Naive thymus-derived CD4-positive, alpha-beta T cell (primary cell): ENCODE measurements around the gene PACRG. TPM values are rescaled to one million over a fixed set of nuclear protein-coding genes. Genes with fewer than 3 reads are reported as not detected.

ENCODE experiments used
- ATAC-seq: fragments of 150-1000 bp; cut with Tn5 transposase; 2 replicates; pipeline ENCODE4 v1.10.0; 2021; ENCODE audit warnings: mild to moderate bottlenecking, moderate library complexity
- CTCF ChIA-PET: fragments of 350-600 bp; sonication (Branson Sonifier 250); formaldehyde crosslinking; loops from one replicate; lab custom pipeline; 2021; ENCODE audit warnings: antibody characterized with exemption; lab: Charles Lee
- POLR2A ChIA-PET: fragments of 350-600 bp; sonication (Branson Sonifier 250); formaldehyde crosslinking; loops from one replicate; lab custom pipeline; 2021; ENCODE audit warnings: antibody characterized with exemption, inconsistent platforms; lab: Charles Lee
- DNase-seq, 9 donors: peaks; one replicate each; pipeline versions ENCODE4 v3.0.0 to v3.0.0-alpha.2; 2020 to 2022; ENCODE audit warnings: mixed read lengths in 1 of 9
- H3K27ac ChIP-seq: one replicate; pipeline ENCODE4 v1.7.0; 2013; ENCODE audit warnings: mild to moderate bottlenecking, low read depth, low read length, moderate library complexity
- H3K27me3 ChIP-seq, 2 donors: one replicate each; pipeline ENCODE4 v1.7.0; 2013; ENCODE audit warnings: low read length in 2 of 2, mild to moderate bottlenecking in 2 of 2, moderate library complexity in 2 of 2; ENCODE audit not compliant: control insufficient read depth in 2 of 2, insufficient read depth in 2 of 2
- H3K36me3 ChIP-seq, 3 experiments: 1 replicate in 2 of 3; 2 replicates in 1 of 3; pipeline ENCODE4 v1.7.0; 2013; ENCODE audit warnings: low read length in 3 of 3, mild to moderate bottlenecking in 3 of 3, moderate library complexity in 1 of 3; ENCODE audit not compliant: insufficient read depth in 3 of 3, control insufficient read depth in 2 of 3
- H3K4me1 ChIP-seq, 2 donors: one replicate each; pipeline ENCODE4 v1.7.0; 2013; ENCODE audit warnings: low read length in 2 of 2, mild to moderate bottlenecking in 2 of 2, moderate library complexity in 1 of 2; ENCODE audit not compliant: control insufficient read depth in 2 of 2, insufficient read depth in 2 of 2
- H3K4me3 ChIP-seq: 2 replicates; pipeline ENCODE4 v1.7.0; 2013; ENCODE audit warnings: mild to moderate bottlenecking, low read length
- H3K9me3 ChIP-seq, 3 experiments: 1 replicate in 2 of 3; 2 replicates in 1 of 3; pipeline ENCODE4 v1.7.0; 2013; ENCODE audit warnings: low read length in 3 of 3; ENCODE audit not compliant: control insufficient read depth in 2 of 3
- H3K27ac Mint-ChIP-seq, 9 donors: one replicate each; pipeline ENCODE4 v1.8.0; 2020 to 2022; ENCODE audit warnings: mixed read lengths in 9 of 9, mild to moderate bottlenecking in 8 of 9, moderate library complexity in 5 of 9, inconsistent platforms in 2 of 9
- H3K27me3 Mint-ChIP-seq, 5 donors: one replicate each; pipeline ENCODE4 v1.8.0; 2021 to 2022; ENCODE audit warnings: mixed read lengths in 5 of 5, mild to moderate bottlenecking in 1 of 5
- H3K36me3 Mint-ChIP-seq, 5 donors: one replicate each; pipeline ENCODE4 v1.8.0; 2020 to 2022; ENCODE audit warnings: mixed read lengths in 5 of 5, mild to moderate bottlenecking in 3 of 5, inconsistent platforms in 1 of 5
- H3K4me1 Mint-ChIP-seq, 7 donors: one replicate each; pipeline ENCODE4 v1.8.0; 2020 to 2022; ENCODE audit warnings: mixed read lengths in 7 of 7, mild to moderate bottlenecking in 3 of 7, inconsistent platforms in 1 of 7
- H3K4me3 Mint-ChIP-seq, 10 donors: one replicate each; pipeline ENCODE4 v1.8.0; 2020 to 2022; ENCODE audit warnings: mild to moderate bottlenecking in 10 of 10, mixed read lengths in 10 of 10, moderate library complexity in 6 of 10, inconsistent platforms in 2 of 10
- H3K9me3 Mint-ChIP-seq, 11 donors: one replicate each; pipeline ENCODE4 v1.8.0; 2020 to 2022; ENCODE audit warnings: mixed read lengths in 11 of 11, mild to moderate bottlenecking in 4 of 11, inconsistent platforms in 1 of 11, moderate library complexity in 1 of 11
- intact Hi-C, 2 donors: fragments of 100-400 bp; cut with micrococcal nuclease; formaldehyde crosslinking; loops; one replicate each; pipeline ENCODE4 v1.15.1; 2023
- polyA plus RNA-seq, 2 donors: library from polyadenylated mRNA; unstranded; fragments of 300-500 nt; fragmentation: Illumina TruSeq; gene quantifications; one replicate each; pipeline ENCODE4 v1.2.3, GENCODE V29; 2021
- total RNA-seq, 6 experiments: library from RNA in 5 of 6; stranded (reverse) in 5 of 6; gene quantifications; 1 replicate in 5 of 6; 2 replicates in 1 of 6; pipeline ENCODE4 v1.2.3 and lab custom pipeline; 2021 to 2026

The PACRG gene
- total and polyA plus RNA-seq, 7 experiments from 2014 or later = 0.89 to 2.2 (median 1.5) TPM; not detected in 1

DNA sequence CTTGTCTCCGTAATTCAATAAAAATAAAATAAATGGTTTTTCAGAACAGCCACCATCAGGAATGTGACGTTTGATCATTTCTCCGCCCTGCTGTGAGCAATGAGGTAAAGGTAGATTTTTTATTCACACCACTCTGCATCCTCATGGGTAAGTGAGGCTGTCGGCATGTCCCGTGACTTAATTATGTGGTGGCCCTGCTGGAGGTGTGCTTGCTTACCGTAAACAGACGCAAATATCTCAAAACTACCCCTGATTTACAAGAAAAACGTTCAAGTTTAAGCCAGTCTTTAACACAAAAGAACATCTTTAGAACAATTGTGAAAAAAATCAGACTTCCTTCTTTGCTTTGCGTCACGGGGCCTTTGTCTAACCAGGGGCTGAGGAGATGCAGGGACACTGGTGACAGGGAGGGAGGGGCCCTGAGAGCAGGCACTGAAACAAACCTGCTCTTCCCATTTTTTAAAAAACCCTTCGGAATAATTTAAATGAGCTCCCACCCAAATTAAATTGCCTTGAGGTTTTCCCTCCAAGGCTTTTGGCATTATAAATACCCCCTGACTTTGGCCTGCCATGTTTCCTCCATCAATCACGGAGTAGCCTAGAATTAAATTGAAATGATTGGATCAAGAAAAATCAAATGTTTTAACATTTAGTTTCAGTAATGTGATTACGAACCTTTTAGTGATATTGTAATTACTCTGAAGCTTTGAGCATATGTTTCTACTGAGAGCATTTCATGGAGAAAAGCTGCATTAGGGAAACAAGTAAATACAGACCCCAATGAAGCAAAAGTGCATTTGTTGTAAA lies 13.6 kb upstream of the PACRG start:
- DNase-seq (no peak), ATAC-seq (no peak)
- H3K4me3 ChIP-seq = no peak overlapping the region
- Mint-ChIP-seq H3K9me3 (peaks cover 0 to 6% (median 4%) of the 10 kb centered on the region in 11 donors), H3K36me3 (peaks cover 0 to 32% (median 13%) of the 10 kb centered on the region in 5 donors), H3K27me3 (no peaks in the 10 kb centered on the region), H3K4me1 (peaks cover 0 to 3% (median 0%) of the 10 kb centered on the region in 7 donors), H3K4me3 (no peak overlapping the region), H3K27ac (no peak overlapping the region)
- ChIA-PET CTCF (no interaction called here), POLR2A (no interaction called here)
- no peak overlapping the region for H3K27ac ChIP-seq
- H3K36me3 ChIP-seq = no peaks in the 10 kb centered on the region
- H3K27me3 ChIP-seq = no peaks in the 10 kb centered on the region
- no peaks in the 10 kb centered on the region for H3K4me1 ChIP-seq
- intact Hi-C loops = no loop called here
- H3K9me3 ChIP-seq = no peaks in the 10 kb centered on the region

DNA sequence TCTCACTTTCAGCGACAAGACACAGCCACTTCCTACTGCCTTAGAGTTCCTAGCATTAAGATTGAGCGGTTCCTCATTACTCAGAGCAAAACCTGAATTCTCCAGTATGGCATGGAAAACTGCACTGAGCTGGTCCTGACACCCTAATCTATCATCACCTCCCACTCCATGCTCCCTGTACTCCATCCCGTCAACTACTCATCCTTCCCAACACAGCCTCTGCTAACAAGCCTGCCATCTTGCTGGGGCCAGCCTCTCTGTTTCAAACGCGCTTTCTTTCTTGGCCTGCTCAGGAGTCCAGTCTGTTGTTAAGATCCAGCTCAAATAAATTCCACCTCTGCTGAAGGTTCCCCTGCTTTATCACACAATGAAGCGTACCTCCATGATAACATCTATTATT lies 12.2 kb upstream of the PACRG start:
- H3K9me3 ChIP-seq = no peaks in the 10 kb centered on the region
- Mint-ChIP-seq H3K4me3 (no peak overlapping the region), H3K4me1 (peaks cover 0 to 5% (median 0%) of the 10 kb centered on the region in 7 donors), H3K27ac (no peak overlapping the region), H3K36me3 (peaks cover 0 to 33% (median 13%) of the 10 kb centered on the region in 5 donors), H3K9me3 (peaks cover 0 to 6% (median 4%) of the 10 kb centered on the region in 11 donors), H3K27me3 (no peaks in the 10 kb centered on the region)
- CTCF ChIA-PET = no interaction called here
- no peak for ATAC-seq
- POLR2A ChIA-PET = no interaction called here
- no peaks in the 10 kb centered on the region for H3K36me3 ChIP-seq
- no peak for DNase-seq
- no peaks in the 10 kb centered on the region for H3K27me3 ChIP-seq
- no peak overlapping the region for H3K27ac ChIP-seq
- no peaks in the 10 kb centered on the region for H3K4me1 ChIP-seq
- H3K4me3 ChIP-seq = no peak overlapping the region
- intact Hi-C loops = no loop called here

- POLR2A ChIA-PET = interaction anchor here (0.7 kb wide), 1 partner anchor 28 kb away, joined by 3 read pairs; no protein-coding TSS in a partner anchor
- H3K4me1 Mint-ChIP-seq = peaks cover 0 to 4% (median 0%) of the 10 kb centered on the region in 7 donors
These were observed 8.2 kb upstream of the PACRG start for GRCh38 chr6:162719528-162719927.

GRCh38 chr6:162721404-162721687 lies 6.4 kb upstream of the PACRG start:
- ChIA-PET CTCF (no interaction called here), POLR2A (no interaction called here)
- no peak for ATAC-seq
- intact Hi-C loops = loop anchor here (10.0 kb wide), 2 partner anchors 823 to 1727 kb away; partner anchors contain the start of gene MAP3K4 (in 1 of the 2)
- Mint-ChIP-seq H3K36me3 (peaks cover 0 to 19% (median 9%) of the 10 kb centered on the region in 5 donors), H3K27me3 (no peaks in the 10 kb centered on the region), H3K4me1 (peaks cover 0 to 6% (median under 1%) of the 10 kb centered on the region in 7 donors), H3K27ac (no peak overlapping the region), H3K9me3 (peaks cover 0 to 6% (median 4%) of the 10 kb centered on the region in 11 donors), H3K4me3 (no peak overlapping the region)
- H3K4me1 ChIP-seq = no peaks in the 10 kb centered on the region
- no peaks in the 10 kb centered on the region for H3K9me3 ChIP-seq
- no peaks in the 10 kb centered on the region for H3K36me3 ChIP-seq
- no peak overlapping the region for H3K4me3 ChIP-seq
- no peaks in the 10 kb centered on the region for H3K27me3 ChIP-seq
- H3K27ac ChIP-seq = no peak overlapping the region
- DNase-seq = no peak

More at GRCh38 chr6:162719528-162719927, 8.2 kb upstream of the PACRG start:
- no peak overlapping the region for H3K4me3 Mint-ChIP-seq
- CTCF ChIA-PET = no interaction called here
- H3K27me3 Mint-ChIP-seq = no peaks in the 10 kb centered on the region
- intact Hi-C loops = no loop called here
- Histone ChIP-seq H3K9me3 (no peaks in the 10 kb centered on the region), H3K27me3 (no peaks in the 10 kb centered on the region), H3K36me3 (no peaks in the 10 kb centered on the region), H3K27ac (no peak overlapping the region), H3K4me3 (no peak overlapping the region), H3K4me1 (no peaks in the 10 kb centered on the region)
- DNase-seq = no peak
- H3K36me3 Mint-ChIP-seq = peaks cover 0 to 19% (median 9%) of the 10 kb centered on the region in 5 donors
- ATAC-seq = no peak
- peaks cover 0 to 6% (median 4%) of the 10 kb centered on the region in 11 donors for H3K9me3 Mint-ChIP-seq
- H3K27ac Mint-ChIP-seq = no peak overlapping the region

DNA sequence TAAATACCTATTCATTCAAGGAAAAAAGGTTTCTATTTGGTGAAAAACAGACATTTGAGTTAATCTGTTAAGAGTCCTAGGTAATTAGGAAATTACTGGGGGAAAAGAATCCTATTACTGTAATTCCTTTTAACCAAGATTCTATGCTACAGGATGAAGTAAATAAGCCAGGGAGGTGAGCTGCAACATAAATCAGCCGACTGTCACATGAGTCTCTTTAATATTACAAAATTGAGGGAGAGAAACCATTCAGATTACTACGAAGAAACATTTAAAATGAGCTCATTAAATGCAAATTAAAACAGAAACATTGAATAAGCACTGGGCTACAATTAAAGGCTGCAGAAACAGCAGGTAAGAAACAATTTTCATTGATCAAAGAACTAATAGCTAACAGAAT lies 5.5 kb upstream of the PACRG start:
- intact Hi-C loops = loop anchor here (10.0 kb wide), 2 partner anchors 823 to 1727 kb away; partner anchors contain the start of gene MAP3K4 (in 1 of the 2)
- ATAC-seq = no peak
- POLR2A ChIA-PET = no interaction called here

GRCh38 chr6:162722633-162723032 lies 5.1 kb upstream of the PACRG start:
- Mint-ChIP-seq H3K4me3 (no peak overlapping the region), H3K4me1 (peaks cover 6 to 14% (median 8%) of the 10 kb centered on the region in 7 donors), H3K9me3 (peaks cover 0 to 5% (median 0%) of the 10 kb centered on the region in 11 donors), H3K27ac (no peak overlapping the region), H3K36me3 (peaks cover 0 to 13% (median 3%) of the 10 kb centered on the region in 5 donors), H3K27me3 (peaks cover 0 to 6% (median 0%) of the 10 kb centered on the region in 5 donors)
- intact Hi-C loops = loop anchor here (10.0 kb wide), 2 partner anchors 822 to 1728 kb away; partner anchors contain the start of gene MAP3K4 (in 1 of the 2)
- Histone ChIP-seq H3K36me3 (peaks cover 0 to 5% (median 0%) of the 10 kb centered on the region in 3 experiments), H3K4me3 (no peak overlapping the region), H3K9me3 (no peaks in the 10 kb centered on the region), H3K27me3 (no peaks in the 10 kb centered on the region), H3K27ac (no peak overlapping the region), H3K4me1 (no peaks in the 10 kb centered on the region)
- POLR2A ChIA-PET = no interaction called here
- CTCF ChIA-PET = no interaction called here
- no peak for DNase-seq
- no peak for ATAC-seq

More for the DNA sequence above, 5.5 kb upstream of the PACRG start:
- Mint-ChIP-seq H3K27me3 (peaks cover 0 to 6% (median 0%) of the 10 kb centered on the region in 5 donors), H3K4me3 (no peak overlapping the region), H3K36me3 (peaks cover 0 to 13% (median 3%) of the 10 kb centered on the region in 5 donors), H3K4me1 (peaks cover 6 to 14% (median 8%) of the 10 kb centered on the region in 7 donors), H3K27ac (no peak overlapping the region), H3K9me3 (peaks cover 0 to 5% (median 0%) of the 10 kb centered on the region in 11 donors)
- no peak for DNase-seq
- H3K36me3 ChIP-seq = peaks cover 0 to 2% (median 0%) of the 10 kb centered on the region in 3 experiments
- H3K4me1 ChIP-seq = no peaks in the 10 kb centered on the region
- no peaks in the 10 kb centered on the region for H3K9me3 ChIP-seq
- H3K27me3 ChIP-seq = no peaks in the 10 kb centered on the region
- CTCF ChIA-PET = no interaction called here
- no peak overlapping the region for H3K4me3 ChIP-seq
- no peak overlapping the region for H3K27ac ChIP-seq
